ENCODE data around the gene ABCA4.

Gene ABCA4

DNA sequence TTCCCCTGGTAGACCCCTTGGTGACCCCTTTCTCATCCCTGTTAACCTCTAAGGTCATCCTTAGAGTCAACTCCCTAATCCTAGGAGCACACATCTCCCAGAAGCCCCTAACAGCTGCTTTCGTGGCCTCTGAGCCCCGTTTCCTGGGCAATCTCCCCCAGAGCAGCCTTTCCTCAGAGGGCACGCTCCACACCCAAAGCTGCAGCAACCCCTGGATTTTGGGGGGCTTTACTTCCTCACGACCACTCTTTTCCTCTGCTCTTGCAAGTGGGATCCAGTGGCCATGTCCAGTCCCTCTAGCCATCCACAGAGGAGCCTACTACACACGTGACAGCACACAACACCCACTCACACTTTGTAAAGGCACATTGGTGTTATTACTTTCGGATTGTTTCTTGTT lies 13.8 kb downstream of the ABCA4 start:
- no peak overlapping the region for H3K4me3 ChIP-seq (ENCODE audit: low read length)
- DNase-seq (ENCODE audit: low read depth, low spot score), result no peak

DNA sequence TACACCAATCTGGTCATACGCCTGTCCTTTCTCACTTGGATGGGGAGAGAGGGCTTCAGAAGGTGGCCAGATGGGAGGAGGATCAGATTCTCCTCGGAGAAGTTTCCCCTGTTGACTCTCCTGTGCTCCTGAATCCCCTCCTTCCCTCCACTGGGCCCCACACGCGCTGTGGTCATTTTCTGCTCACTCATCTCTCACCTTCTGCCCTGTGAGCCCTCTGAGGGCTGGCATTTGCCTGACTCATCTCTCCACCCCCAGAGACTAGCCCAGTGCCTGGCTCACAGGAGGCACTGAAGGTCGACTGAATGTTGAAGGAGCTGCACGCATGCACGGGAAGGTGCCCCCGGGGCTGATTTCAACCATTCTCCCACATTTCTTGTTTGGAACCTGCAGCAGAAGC lies 14.2 kb downstream of the ABCA4 start:
- no peak overlapping the region for H3K4me3 ChIP-seq (ENCODE audit: low read length)
- DNase-seq (ENCODE audit: low read depth, low spot score), result no peak

DNA sequence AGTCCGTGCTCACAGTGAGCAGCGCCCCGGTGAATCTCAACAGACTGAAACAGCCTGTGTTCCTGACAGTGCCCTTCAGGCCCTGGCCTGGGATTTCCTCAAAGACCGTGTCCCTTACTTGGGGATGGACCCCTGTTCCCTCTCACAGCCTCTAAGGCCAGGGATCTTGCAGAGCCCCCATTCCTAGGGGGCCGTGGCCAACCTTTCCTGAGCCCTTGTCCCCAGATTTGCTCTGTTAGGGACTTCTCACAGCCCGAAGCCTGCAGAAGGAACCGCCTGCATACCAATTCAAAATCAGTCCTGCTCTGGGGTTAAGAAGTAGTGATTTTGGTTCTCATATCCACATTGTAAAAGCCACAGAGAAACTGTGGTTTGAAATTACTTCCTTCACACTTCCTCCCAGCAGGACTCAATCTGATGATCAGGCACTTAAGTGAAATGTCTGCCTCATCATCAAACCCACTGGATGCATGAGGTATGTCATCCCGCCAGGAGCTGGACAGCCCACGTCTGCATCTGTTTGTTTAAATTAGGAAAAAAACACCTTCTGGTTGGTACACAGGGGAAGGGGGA lies 14.9 kb downstream of the ABCA4 start:
- H3K4me3 ChIP-seq (ENCODE audit: low read length), result no peak overlapping the region
- DNase-seq (ENCODE audit: low read depth, low spot score), result peak; percentile 80

DNA sequence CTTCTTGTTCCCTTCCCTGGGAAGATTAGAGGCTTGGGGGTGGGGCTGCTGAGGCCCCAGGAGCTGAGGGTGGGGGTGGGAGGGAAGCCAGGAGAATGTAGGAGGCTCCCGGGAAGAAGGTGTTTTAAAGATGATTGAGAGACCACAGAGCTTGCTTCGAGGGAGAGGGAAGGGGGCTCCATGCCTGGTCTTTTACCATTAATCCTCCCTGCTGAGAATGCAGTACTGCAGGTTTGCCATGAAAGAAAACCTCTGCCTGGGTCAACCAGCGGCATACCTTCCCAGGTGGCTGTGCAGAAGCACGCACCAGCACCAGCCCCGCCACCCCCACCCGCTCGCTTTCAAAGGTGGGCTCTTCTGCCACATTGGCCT lies 15.4 kb downstream of the ABCA4 start:
- DNase-seq (ENCODE audit: low read depth, low spot score), result no peak
- no peak overlapping the region for H3K4me3 ChIP-seq (ENCODE audit: low read length)

DNA sequence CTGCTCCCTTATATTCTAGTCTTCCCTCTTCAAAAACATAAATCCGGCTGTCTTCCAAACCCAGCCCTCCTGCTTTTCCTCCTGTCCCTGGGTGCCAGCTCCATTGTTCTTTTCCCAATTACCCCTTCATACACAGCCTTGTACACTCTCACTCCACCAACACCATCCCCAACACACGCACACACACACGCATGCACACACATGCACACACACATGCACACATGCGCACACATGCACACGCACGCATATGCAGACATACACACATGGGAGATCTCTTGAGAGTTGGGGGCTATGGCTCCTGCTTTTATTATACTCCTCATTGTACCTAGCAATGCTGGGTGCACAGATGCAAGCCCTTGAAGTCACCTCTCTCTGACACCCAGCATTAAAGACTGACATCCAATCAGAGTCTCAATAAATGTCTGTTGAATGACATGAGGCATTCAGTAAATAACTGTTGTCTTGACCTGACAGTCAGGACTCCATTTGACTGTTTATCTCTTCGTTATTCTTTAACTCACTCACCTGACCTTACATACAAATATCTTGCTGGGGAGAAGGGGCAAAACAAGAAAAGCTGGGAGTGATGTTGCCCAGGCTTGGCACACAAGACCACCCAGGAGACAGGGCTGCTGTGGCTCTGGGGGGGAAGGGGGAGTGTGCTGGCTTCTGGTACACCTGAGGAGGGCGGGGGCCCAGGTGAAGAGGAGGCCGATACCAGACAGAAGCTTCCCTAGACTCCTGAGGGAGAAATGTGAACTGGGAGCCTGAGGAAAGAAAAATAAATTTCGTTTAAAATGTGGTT lies 16.0 kb downstream of the ABCA4 start:
- H3K4me3 ChIP-seq (ENCODE audit: low read length), result no peak overlapping the region
- no peak for DNase-seq (ENCODE audit: low read depth, low spot score)

DNA sequence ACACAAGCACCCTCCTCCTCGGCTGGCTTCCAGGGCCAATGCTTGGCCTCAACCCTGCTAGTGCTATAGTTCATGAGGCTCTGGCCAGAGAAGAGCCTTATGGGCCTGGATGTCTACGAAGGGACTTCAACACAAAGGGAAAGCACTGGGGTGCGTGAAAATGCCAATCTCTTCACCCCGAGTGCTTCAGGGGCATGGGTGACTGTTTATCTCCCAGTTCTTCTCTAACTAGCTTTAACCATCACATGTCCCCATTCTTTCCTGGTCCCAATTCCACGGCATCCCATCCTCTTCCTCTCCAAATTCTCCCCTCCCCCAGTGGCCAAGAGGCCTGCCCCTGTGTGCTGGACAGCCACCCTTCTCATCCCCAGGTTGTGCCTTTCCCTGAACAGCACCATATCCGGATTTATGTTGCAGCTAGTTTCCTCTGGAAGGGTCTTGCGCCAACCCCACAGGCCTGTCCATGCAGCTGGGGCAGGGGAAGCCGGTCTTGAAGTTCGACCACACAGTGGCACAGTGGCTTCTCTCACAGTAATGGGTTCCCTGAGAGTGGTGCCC lies 16.7 kb downstream of the ABCA4 start:
- no peak for DNase-seq (ENCODE audit: low read depth, low spot score)
- H3K4me3 ChIP-seq (ENCODE audit: low read length), result no peak overlapping the region

DNA sequence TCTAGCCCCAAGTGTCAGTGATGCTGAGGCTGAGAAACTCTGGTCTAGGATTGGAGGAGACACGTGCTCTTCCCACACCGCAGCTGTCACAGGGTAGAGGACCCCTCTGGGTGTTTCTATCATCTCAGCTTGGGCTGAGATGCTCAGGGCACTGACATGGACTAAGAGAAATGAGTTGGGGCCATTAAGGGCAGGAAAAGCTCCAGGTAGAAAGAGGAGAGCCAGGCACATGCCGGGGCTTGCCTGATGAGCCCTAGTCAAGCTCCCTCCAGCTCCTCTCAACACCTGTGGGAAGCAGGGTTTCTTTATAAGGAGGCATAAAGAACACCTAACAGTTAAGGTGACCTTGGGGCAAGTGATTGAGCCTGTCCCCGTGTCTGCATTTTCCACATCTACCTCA lies 17.3 kb downstream of the ABCA4 start:
- no peak for DNase-seq (ENCODE audit: low read depth, low spot score)
- H3K4me3 ChIP-seq (ENCODE audit: low read length), result no peak overlapping the region

DNA sequence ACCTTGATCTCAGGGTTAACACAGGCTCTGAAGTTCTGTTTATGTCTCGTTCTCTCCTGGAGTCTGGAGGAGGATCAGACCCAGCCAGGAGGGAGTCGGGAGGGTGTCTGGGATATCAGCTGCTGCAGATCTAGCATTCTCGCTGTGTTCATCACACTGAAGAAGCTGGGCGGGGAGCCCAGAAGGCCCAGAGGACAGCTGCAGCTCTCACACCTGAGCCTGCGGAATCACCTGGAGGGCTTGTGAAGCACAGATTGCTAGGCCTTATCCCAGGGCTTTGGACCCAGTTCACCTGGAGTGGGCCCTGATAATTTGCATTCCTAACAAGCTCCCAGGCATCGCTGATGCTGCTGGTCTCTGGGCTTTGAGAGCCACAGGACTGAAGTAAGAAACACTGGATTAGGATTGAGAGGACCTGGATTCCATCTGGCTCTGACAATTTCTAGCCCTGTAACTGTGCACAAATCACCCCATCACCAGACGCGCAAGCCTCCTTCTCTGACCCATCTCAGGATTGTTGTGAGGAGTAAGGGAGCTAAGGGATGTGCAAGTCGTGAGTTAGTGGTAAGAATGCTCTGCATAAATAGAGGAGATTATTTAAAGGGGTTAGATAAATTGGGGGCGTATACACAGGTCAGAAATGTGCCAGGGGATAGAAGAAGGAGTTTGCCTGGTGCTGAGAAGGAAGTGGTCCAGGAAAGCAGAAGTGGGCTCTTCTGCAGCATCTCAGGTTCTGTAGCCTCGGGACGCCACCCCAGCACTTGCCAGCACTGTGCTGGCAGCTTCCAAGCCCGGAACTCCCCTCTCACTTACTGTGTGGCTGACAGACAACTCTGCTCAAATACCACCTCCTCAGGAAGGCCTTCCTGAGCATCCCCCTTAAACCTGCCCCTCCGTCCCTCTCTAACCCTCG lies 19.1 kb downstream of the ABCA4 start:
- DNase-seq (ENCODE audit: low read depth, low spot score), result no peak
- H3K4me3 ChIP-seq (ENCODE audit: low read length), result no peak overlapping the region

DNA sequence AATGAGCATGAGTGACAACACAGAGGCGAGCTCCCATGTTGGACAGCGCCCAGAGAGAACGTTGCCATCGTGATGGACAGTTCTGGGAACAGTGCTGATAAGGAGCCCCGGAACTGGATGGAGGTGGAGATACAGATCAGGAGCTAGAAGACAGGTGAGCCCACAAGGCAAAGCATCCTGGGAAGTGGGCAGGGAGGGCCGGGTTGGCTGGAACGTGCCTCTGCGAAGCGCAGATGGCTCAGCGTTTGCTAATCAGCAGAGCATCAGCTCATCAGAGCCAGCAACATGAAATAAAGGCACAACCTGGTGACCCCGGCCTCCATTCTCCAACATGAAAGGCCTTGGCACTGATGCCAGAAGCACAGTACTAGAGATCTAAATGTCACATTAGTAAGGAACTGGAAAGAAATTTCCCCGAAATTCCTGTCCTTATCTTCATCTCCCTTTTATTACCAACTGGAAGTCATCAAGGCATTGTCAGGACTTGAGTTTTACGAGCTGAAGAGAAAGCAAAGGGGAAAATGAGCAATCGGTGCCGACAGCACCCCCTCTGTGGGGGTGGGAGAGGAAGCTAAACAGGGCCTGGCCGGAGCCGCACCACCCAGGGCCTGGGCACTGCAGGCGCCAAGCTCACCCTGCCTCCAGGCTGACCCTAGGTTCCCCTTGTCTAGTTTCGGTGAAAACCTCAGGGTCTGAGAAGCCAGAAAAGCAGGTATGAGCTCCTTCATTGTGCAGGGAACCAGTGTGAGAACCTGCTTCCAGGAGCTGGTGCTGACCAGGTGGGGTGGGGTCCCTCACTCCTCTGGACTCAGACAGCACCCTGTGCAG lies 19.9 kb downstream of the ABCA4 start:
- DNase-seq (ENCODE audit: low read depth, low spot score), result no peak
- H3K4me3 ChIP-seq (ENCODE audit: low read length), result no peak overlapping the region

DNA sequence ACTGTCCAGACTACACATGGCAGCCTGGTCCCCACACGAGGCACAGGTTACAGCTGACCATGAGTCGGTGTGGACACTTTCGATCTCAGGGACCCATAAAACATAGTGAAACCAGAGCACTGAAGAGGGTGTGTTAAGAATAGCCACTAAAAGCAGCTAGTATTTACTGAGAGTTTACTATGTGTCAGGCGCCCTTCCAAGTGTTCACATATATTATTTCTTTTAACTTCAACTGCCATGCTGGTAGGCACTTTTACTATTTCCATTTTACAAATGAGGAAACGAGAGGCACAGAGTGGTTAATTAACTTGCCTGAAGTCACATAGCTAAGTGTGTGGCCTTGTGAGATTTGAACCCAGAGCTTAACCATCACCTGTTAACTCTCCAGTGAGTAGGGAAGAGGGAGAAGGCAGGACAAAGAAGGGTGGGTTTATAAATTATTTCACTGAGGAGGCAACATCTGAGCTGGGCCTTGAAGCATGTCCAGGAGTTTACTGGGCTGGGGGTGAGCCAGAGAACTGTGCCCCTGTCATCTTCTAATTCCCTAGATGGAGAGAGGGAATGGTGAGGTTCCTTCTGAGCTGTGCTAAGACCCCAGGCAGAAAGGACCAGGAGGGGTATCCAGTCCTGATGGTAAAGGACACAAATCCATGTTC lies 20.7 kb downstream of the ABCA4 start:
- DNase-seq (ENCODE audit: low read depth, low spot score), result no peak

DNA sequence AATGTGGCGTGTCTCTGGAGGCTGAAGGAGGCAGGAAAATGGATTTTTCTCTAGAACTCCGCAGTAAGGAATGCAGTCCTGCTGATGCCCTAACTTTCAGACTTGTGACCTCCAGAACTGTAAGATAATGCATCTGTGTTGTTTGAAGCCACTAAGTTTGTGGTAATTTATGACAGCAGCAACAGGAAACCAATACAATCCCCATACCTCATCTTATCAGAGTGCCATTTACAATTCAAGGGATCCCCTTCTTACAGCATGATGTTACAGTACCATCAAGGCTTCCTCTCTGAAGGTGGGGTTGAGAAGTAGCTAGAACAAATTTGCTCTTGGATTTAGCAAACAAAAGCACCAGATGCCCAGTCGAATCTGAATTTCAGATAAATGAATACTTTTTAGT lies 21.6 kb downstream of the ABCA4 start:
- no peak overlapping the region for H3K4me3 ChIP-seq (ENCODE audit: low read length)
- peak; percentile 82 for DNase-seq (ENCODE audit: low read depth, low spot score)

More for the DNA sequence above, 20.7 kb downstream of the ABCA4 start:
- H3K4me3 ChIP-seq (ENCODE audit: low read length), result no peak overlapping the region

DNA sequence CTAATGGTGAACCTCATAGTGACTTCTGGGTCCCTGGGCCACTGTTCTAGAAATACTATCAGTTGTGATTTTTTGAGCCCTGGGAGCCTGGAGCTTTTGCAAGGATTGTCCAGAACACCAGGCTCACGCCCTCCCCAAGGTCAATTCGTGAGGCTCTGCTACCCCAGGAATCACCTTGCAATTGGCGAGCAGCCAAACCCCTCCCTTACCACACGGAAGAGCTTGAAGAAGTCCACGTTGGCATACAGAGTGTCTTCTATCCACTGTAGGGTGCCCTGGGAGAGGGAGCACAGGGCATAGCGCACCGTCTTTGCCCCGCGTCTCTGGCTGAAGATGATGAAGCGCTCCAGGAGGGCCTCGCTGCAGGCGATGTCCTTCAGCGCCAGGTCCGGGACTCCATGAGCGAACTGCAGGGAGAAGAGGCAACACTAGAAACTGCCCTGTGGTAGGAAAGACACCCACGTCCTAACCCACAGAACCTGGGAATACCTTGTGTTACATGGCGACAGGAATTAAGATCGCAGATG lies 22.3 kb downstream of the ABCA4 start:
- DNase-seq (ENCODE audit: low read depth, low spot score), result no peak

DNA sequence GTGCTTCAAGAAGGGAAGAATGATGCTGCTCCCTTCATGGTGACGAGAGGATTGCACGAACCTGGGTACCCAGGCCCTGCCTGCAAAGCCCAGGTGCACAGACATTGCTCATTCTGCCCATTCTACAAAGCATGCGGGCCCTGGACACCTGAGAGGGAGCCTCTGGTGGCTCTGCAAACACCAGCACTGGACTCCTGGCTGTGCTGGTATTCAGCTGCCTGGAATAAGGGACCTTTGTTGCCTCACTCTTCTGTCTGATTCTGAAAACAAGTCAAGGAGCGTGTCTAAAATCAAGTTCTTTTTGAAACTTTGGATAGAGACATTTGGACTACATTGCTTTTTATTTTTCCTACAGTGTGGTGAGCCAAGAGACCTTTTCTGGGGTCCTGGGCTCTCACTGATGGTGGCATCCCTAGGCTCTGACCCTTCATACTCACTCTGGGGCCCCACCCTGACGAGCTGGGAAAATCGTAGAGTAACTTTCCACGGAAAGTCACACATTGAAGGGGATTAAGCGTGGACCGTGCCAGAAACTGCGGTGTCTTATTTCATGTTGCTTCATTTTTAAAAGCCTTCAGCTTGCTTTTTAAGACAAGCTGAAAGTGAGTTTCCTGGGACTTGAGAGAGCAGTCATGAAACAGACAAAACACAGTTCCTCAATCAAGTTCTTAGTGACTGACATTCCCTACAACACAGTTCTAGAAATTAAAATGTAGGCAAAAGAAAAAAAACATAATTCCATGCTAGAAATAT lies 24.0 kb downstream of the ABCA4 start:
- H3K4me3 ChIP-seq (ENCODE audit: low read length), result no peak overlapping the region
- no peak for DNase-seq (ENCODE audit: low read depth, low spot score)

More for the DNA sequence above, 22.3 kb downstream of the ABCA4 start:
- no peak overlapping the region for H3K4me3 ChIP-seq (ENCODE audit: low read length)

DNA sequence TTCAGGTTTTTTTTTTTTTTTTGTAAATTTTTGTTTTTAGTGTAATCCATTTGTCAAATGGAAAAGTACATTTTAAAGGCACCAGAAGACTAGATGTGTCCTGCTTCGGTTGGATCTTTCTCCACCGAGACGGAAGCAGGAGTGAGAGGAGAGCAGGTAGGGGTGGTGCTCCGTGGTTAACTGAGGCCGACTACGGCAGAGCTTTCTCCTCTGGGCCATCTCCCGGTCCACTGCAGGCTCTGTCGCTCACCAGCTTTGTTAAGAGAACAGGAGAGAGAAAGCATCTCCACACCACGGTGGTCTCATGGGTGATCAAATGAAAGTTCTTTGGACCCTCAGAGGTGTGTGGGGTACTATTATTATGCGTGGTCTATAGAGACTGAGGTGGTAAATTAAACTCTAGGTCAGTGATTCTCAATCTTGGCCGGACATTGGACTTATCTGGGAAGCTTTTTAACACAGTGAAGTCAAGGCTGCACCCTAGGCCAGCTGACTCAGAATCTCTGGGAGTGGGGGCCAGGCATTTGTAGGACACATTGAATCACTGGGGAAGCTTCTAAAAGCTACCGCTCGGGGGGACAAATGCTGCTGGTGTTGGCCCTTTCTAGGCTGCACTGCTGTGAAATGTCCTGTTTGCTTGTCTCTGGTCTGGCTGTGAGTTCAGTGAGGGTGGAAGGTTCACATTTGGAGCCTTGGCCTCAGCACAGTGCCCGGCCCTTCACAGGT lies 25.0 kb downstream of the ABCA4 start:
- no peak overlapping the region for H3K4me3 ChIP-seq (ENCODE audit: low read length)
- DNase-seq (ENCODE audit: low read depth, low spot score), result no peak

DNA sequence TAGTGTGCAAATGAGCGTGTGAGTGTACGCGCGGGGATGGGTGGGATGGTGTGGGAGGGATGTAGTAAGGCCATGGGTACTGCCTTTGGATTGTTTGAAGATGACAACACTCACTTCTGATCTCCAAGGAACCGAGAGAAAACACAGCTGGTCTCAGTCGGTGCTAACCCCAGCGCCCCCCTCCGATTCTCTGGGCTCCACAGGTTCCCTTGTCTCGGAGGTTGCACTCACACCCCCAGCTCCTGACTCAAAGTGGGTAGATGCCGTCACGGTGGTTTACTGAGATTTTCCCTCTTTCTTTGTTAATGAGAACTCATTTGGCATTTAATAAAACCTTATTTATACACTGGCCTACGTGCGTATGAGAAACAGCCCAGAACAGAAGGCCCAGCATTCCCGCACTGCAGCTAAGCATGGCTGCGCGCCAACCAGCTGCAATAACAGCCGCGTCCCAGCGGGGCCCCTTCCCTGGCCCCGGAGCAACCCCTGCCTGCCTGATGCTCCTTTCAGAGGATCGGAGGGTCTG lies 25.8 kb downstream of the ABCA4 start:
- H3K4me3 ChIP-seq (ENCODE audit: low read length), result no peak overlapping the region
- no peak for DNase-seq (ENCODE audit: low read depth, low spot score)

DNA sequence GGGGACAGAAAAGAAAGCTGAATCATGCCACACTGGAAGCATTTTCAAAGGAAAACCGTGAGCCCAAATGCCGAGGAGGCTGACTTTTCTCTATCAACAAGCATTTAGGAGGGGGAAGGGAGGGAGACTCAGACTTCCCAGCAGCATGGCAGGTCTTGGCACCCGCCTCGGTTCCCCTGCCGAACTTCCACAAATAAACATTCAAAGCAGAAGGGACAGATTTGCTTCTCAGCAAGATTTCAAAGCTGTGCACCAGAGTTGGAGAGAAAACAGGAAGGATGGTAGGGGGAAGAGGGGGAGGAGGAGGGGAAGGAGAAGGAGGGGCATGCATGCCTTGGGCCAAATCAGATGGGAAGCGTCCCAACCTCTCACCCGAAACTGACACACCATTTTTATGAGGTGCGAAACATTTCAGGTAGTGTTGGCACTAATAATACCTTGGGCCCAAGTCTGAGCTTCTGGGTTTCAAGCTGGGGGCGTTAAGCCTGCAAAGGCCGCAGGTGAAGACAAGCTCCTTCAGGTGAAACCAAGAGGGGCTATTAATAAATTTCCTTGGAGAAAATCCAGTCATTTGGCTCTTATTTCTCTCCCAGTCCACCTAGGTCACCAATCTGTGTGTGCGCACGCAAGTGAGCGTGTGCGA lies 26.4 kb downstream of the ABCA4 start:
- DNase-seq (ENCODE audit: low read depth, low spot score), result no peak
- H3K4me3 ChIP-seq (ENCODE audit: low read length), result peak overlapping the region; percentile 11; the same call in 1 of the 2 replicates
